Ovary (tissue), 3 donors: ENCODE results near the gene KRTAP4-4.

Experiments
- CTCF ChIP-seq, 3 donors: fragments of 450-650 bp in 2 of 3; fragments of 200-600 bp in 1 of 3; IDR thresholded peaks; one replicate each; pipeline versions ENCODE4 v1.5.1 to v1.8.0; 2016 to 2022; ENCODE audit warnings: antibody characterized with exemption in 3 of 3, mild to moderate bottlenecking in 1 of 3
- POLR2A ChIP-seq: fragments of 450-650 bp; IDR thresholded peaks from one replicate; pipeline ENCODE4 v1.6.1; 2017; ENCODE audit warnings: antibody characterized with exemption, mild to moderate bottlenecking, moderate library complexity
- donor health status: DM: no; HTN: no; CAD: no.

- TF ChIP-seq POLR2A (no peak), CTCF (IDR thresholded peaks at IDR 0.05) (no peak)
Observed at GRCh38 chr17:41149652-41149985, 10.9 kb downstream of the KRTAP4-4 start, which contains the start of gene KRTAP4-5.
